ENCODE measurements around the gene HCK.

Gene HCK

DNA sequence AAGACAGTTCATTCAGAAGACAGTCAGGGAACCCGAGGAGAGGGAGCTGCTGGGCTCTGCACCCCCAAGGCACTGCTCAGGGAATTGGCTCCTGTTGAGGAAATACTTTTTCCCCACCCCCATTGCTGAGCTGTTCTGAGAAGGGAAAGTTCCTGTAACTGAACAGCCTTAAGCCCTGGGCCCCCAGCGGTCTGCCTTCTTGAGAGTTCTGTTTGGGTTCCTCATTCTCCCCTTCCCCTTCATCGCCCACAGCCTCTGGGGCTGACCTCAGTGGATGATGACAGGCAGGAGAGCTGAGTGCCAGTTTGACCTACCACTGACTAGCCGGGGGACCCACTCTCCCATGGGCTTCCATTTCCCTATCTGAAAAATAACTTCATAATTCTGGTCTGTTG, 10.7 kb downstream of the HCK start:
- DNase-seq (ENCODE audit: low read depth), result no peak

DNA sequence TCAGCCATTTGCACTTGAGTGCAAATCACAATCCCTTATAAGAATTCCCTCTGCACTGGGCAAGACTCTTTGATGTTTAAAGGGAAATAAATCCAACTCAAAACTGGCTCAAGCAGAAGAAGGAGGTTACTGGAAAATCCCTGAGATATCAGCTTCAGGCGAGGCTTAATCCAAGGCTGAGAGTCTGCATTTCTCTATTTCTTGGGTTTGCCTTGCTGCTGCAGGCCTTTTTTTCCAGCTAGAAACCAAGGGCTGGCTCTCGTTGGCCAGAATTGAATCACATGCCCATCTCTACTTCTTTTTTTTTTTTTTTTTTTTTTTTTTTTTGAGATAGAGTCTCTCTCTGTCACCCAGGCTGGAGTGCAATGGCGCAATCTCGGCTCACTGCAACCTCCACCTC, 11.7 kb downstream of the HCK start:
- no peak for DNase-seq (ENCODE audit: low read depth)

DNA sequence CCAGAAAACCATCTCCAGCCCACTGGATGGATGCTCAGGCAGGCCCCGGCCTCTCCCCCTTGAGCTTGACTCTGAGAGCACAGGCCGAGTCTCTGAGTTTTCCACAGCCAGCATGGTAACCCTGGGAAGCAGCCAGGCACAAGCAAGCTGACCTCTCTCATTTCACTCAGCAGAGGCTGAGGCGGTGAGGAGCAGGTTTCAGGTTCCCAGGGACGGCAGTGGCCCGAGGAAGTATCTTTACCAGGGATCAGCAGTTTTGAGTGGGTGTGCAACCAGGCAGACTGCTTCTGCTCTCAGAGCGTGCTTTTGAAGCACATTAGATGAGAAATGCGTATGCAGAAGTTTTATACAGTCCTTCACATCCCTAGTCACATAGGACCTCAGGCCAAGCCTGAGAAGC, 12.6 kb downstream of the HCK start:
- DNase-seq (ENCODE audit: low read depth), result no peak

DNA sequence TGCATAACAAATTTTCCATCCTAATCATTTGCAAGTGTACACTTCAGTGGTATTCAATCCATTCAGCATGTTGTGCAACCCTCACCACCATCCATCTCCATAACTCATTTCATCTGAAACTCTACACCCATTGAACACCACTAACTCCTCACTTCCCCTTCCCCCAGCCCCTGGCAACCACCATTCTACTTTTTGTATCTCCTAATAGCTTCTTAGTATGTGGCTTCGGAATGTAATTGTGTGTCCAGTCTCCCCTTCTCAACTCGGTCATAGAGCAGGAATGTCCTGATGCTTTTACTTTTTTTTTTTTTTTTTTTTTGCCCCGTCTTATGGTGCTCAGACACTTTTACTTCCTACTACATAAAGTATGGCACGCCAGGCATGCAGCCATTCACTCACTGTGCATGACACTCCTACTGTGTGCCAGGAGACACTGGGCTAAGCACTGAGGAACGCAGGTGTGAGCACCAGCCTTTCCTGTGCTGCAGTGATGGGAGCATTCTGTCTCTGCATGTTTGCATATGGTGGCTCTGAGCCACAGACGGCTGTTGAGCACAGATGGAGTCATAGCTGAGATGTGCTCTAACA, 15.3 kb downstream of the HCK start:
- no peak for DNase-seq (ENCODE audit: low read depth)

DNA sequence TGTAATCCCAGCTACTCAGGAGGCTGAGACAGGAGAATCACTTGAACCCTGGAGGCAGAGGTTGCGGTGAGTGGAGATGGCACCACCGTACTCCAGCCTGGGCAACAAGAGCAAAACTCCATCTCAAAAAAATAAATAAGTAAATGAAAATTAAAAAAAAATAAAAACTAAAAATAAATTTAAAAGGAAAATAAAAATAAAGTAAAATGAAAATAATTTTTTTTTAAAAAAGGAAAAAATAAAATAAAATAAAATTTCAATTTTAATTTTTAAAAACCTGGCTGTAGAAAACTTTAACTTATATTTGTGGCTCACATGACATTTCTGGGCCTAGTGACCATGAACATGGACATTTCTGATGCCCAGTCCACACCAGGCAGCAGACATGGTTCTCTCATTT, 16.1 kb downstream of the HCK start:
- DNase-seq (ENCODE audit: low read depth), result no peak

DNA sequence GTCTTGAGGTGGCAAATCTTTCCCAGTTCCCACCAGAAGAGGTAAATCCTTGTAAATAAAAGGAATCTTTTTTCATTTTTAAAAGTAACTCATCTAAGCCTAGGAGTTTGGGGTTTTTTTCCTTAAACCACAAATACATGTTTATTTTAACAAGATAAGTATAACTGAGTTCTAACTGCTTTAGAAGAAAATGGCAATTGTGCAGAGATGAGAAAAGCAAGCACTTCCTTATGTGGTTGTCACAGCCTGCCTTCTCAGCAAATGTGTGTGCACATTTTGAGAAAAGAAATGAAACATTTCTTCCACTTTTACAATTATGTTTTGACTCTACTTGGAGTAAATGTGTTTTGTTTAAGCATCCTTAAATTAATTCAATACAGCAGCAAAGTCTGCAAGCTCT, 17.7 kb downstream of the HCK start:
- no peak for DNase-seq (ENCODE audit: low read depth)

DNA sequence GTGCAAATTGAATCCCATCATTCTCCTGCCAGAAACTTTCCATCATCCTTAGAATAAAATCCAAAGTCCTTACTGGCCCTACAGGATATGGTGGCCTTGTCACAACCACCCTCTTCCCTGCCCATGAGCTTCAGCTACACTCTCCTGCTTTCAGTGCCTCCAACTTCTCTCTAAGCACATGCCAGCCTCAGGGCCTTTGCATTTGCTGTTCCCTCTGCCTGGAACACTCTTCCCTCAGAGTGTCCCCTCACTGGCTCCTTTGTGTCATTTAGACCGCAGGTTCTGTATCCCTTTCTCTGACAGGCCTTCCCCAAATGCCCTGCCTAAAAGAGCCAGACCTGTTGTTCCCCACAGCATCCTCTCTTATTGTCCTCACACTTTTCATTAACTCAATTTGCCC, 18.2 kb downstream of the HCK start:
- no peak for DNase-seq (ENCODE audit: low read depth)

DNA sequence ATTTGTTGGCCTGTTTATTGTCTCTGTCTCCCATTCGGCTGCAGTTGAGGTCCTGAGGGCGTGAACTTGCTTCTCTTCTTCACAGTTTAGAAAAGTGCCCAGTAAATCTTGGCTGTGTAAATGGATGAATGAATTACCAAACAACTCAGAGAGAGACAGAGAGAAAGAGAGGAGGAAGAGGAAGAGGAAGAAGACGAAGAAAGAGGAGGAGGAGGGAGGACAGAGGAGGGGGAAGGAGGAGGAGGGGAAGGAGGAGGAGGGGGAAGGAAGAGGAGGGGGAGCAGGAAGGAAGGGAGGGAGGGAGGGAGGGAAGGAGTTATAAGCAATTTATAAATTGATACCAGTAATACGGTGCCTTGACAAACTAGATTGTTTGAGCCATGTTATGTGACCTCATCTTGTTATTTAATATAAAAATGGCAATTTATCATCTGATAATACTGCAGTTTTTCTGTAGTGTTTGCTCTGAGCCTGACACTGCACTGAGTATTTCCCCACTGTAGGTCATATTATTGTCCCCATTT, 18.7 kb downstream of the HCK start:
- DNase-seq (ENCODE audit: low read depth), result no peak

DNA sequence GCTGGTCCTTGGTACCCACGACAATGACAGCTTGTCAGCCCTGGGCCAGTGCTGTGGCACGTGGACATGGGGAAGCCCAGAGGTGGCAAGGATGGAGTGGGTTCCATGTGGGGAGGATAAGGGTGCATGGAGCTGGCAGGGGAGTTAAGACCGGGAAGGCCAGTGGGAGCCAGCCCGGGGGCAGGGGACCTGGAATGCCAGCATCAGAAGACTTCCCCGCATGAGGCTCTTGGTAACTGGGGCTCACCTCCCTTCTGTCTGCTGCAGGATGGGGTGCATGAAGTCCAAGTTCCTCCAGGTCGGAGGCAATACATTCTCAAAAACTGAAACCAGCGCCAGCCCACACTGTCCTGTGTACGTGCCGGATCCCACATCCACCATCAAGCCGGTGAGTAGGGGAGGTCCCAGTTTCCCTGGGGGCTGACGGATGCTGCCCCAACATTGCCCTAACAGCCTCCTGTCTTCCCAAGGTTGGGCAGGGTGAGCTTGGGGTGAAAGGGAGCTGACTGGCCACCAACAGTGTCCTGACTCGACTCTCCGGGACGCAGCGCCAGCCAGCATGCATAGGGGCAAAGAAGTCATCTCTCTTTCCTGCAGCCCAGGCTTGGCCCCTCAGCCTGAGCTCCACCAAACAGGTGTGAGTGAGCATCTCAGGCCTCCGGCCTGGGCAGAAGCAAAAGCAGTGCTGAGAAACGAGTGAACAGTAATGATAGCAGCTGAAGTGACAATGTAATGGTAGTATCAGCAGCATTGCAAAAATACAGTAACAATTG, 19.5 kb downstream of the HCK start:
- DNase-seq (ENCODE audit: low read depth), result no peak

DNA sequence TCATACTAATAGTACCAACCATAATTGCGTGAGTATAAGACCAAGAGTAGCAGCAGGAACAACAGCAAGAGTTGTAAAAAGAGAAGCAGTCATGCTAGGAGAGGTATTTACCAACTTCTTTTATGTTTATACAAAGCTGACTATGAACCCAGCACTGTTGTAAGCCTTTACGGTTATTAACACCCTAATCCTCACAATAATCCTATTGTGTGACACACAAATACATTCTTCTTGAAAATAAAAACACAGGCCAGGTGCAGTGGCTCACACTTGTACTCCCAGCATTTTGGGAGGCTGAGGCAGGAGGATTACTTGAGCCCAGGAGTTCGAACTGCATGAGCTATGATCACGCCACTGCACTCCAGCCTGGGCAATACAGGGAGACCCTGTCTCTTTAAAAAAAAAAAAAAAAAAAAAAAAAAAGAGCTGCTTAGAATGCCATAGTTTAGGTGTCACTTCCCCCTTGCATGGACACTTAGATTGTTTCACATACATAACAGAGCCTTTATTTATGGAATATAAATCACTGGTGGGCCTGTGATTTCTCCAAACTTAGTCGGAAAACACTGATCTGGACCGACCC, 20.2 kb downstream of the HCK start:
- DNase-seq (ENCODE audit: low read depth), result no peak

DNA sequence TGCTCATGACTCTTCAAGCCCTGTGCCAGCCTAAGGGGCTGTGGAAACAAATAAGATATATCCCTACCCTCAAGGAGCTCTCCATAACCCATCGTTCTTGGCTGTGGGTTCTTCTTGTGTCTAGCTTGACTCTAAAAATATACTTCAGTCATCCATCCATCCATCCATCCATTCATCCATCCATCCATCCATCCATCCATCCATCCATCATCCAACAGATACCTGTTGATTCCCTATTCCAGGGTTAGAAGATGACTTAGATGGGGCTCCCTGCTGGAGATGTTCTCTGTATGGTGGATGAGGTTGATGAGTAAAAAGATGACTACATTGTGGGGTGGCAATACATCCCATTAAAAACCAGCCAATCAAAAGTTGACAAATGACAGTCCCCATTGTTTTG, 23.5 kb downstream of the HCK start:
- DNase-seq (ENCODE audit: low read depth), result no peak

DNA sequence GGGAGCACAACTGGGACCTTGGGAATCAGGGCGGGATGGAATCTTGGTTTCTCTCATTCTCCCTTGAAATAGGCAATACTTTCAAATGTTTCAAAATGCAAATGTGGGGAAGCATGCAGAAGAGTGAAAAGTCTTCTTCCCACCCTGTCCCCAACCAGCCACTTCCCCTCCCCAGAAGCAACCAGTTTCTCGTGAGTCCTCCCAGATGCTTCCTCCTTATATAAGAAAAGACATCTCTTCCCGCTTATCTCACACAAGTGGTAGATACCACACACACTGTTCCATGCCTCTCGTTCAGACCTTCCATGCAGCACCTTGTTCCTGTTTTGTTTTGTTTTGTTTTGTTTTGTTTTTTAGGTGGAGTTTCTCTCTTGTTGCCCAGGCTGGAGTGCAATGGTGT, 25.1 kb downstream of the HCK start:
- no peak for DNase-seq (ENCODE audit: low read depth)

DNA sequence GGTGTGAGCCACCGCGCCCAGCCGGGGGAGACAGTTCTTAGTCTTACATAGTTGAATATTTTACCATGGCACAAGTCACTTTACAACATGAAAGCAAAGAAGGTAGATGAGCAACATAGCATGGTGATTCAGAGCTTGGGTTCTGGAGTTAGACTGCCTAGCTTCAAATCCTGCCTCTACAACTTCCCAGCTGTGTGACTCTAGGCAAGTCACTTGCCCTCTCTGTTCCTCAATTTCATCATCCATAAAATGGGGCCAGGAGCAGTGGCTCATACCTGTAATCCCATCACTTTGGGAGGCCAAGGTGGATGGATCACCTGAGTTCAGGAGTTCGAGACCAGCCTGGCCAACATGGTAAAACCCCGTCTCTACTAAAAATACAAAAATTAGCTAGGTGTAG, 26.3 kb downstream of the HCK start:
- DNase-seq (ENCODE audit: low read depth), result no peak

DNA sequence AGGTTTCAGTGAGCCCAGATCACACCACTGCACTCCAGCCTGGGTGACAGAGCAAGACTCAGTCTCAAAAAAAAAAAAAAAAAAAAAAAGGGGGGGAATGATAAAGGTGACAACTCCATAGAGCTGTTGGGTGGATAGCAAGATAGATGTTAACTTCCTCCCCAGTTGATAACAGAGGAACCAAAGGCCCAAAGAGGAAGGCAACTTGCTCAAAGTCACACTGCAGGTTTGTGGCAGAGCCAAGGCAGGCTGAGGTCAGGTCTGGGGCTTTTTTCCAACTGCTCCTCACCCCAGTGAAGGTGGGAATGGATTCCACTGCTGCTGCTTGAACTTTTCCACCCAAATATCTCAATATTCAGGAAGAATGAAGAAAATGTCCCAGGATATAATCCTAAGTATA, 26.7 kb downstream of the HCK start:
- no peak for DNase-seq (ENCODE audit: low read depth)

DNA sequence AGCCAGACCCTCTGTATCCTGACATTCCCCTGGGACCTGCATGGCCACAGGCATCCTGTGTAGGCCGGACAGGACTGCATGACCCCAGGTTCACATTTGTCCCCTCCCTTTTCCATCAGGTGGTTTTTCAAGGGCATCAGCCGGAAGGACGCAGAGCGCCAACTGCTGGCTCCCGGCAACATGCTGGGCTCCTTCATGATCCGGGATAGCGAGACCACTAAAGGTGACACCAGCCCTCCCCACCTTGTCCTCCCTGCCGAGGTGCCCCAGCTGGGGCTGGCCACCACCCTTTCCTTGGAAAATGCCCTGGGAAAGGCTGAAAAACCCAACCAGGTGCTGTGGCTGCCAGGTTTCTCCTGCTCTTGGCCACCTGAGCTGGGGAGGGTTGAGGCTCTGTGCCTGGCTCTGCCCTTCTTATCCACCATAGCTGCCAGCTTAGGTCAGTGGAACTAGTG, 27.6 kb downstream of the HCK start:
- DNase-seq (ENCODE audit: low read depth), result no peak

DNA sequence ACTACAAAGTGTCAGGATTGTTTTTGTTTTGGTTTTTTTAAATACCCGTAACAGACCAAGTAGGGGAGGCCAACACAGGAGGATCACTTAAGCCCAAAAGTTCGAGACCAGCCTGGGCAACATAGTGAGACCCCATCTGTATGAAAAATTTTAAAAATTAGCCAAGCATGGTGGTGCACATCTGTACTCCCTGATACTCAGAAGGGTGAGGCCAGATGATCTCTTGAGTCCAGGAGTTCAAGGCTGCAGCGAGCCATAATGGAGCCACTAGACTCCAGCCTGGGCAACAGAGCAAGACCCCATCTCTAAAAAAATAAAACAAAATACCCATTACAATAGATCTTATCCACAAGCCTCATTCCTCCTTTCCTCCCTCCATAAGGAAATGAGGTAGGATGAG, 28.7 kb downstream of the HCK start:
- DNase-seq (ENCODE audit: low read depth), result no peak

DNA sequence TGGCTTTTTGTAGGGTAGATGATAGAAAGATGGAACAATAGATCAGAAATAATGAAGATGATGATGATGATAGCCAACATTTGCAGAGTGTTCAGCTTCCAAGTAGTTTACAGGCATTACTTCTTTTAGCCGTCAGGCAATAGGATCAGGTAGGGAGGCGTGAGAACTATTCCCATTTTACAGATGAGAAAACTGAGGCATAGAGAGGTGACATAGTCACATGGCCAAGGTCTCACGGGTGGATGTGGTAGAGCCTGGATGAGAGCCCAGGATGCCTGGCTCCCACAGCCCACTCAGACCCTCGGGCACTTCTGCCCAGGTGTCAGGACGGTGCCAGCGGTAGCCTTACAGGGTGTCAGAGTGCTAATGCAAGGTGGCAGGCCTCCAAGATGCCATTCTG, 31.4 kb downstream of the HCK start:
- DNase-seq (ENCODE audit: low read depth), result no peak

DNA sequence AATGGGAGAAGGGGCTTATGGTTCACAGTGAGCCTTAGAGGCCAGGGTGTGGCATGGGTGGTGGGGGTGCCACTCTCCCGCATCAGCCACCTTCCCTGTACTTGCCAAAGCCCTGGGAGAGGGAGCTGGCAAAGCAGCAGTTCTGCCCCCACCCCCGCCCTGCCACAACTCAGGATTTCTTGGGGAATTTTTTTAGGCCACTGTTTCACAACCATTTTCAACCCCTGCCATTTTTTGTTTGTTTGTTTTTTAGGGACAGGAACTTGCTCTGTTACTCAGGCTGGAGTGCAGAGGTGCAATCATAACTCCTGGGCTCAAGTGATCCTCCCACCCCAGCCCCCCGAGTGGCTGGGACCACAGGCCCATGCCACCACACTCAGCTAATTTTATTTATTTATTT, 35.0 kb downstream of the HCK start:
- DNase-seq (ENCODE audit: low read depth), result no peak

DNA sequence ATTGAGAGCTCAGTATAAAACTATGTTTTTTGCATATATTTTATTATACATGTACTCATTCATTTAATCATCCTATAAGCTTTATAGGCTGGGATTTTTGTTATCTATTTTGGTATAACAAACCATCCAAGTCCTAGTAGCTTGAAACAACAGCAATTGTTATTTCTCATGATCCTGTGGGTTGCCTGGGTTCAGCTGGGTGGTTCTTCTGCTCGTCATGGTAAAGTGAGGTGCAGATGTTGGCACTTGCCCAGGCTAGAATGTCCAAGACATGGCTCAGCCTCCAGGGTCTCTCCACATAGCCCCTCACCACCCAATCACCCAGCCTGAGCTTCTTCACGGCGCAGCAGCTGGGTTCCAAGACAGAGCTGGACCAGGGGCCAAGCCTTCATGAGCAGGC, 36.7 kb downstream of the HCK start:
- no peak for DNase-seq (ENCODE audit: low read depth)

DNA sequence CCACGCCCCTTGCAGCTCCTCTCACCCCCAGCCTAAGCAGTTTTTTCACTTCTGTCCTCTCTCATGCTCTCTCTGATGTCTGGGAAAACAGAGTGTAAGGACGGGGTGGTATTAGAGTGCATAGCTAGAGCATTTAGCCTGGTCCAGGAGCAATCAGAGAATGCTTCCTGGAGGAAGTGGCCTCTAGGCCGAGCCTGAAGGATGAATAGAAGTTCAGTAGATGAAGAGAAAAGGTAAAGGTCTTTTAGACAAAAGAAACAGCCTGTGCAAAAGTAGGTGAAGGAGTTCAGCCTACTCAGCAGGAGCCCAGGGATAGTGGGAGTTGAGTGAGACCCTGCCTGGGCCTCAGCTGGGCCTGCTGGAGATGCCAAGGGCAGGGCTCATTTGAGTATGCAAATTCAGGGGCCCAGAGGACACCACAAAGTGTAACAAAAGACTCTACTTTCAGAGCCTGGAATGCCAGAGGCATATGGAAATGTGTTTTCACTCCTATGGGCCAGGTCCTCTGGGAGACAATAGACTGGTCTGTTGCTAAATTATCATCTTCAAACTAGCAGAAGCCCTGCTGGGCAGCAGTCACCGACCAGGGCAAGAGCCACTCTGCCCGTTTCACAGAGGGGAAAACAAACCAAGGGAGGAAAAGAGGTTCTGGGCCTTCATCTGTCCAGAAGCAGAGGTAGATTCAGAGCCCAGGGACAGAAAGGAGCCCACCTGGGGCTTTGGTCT, 37.8 kb downstream of the HCK start:
- DNase-seq (ENCODE audit: low read depth), result no peak

DNA sequence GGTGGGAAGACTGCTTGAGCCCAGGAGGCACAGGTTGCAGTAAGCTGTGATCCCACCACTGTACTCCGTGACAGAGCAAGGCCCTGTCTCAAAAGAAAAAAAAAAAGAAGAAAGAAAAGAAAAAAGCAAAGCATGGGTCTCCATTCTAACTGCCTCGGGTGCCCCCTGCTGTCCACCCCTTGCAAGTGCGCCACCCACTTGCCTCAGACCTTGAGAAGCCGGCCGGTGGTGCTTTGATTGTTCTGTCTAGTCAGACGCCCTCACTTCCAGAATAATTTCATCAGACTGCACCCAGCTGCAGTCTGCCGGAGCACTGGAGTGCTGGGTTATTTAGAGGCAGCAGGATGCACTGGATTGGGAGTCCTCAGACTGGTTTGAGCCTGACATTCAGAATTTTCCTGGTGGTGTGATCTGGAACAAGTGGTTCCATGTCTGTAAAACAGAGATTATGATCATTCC, 39.9 kb downstream of the HCK start:
- peak; percentile 59 for DNase-seq (ENCODE audit: low read depth)

DNA sequence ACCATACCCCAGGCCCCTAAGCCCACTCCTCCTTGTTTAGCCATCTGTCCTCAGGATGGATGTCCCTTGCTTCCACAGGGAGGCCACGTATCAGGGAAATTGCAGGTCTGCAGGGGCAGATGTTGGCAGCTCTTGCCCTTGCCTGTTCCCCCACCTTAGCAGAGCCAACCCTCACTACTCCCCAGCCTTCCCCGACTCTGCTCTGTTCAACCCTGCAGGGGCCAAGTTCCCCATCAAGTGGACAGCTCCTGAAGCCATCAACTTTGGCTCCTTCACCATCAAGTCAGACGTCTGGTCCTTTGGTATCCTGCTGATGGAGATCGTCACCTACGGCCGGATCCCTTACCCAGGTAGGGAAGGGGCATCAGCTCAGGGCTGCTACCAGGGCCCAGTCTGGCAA, 46.7 kb downstream of the HCK start:
- DNase-seq (ENCODE audit: low read depth), result no peak
